Type B pancreatic cell (in vitro differentiated cells): ENCODE measurements around the gene H1-8. TPM values are rescaled to one million over a fixed set of nuclear protein-coding genes. Genes with fewer than 3 reads are reported as not detected.

Source experiments
- DNase-seq: peaks from one replicate; pipeline ENCODE4 v3.0.0; 2021; ENCODE audit warnings: mixed read lengths; ENCODE audit not compliant: unreplicated experiment; ENCODE audit errors: extremely low spot score
- H3K27ac Mint-ChIP-seq: 2 replicates; pipeline ENCODE4 v1.8.0; 2021; ENCODE audit warnings: mild to moderate bottlenecking, mixed read lengths
- H3K27me3 Mint-ChIP-seq: 2 replicates; pipeline ENCODE4 v1.8.0; 2021; ENCODE audit warnings: mixed read lengths
- H3K36me3 Mint-ChIP-seq: 2 replicates; pipeline ENCODE4 v1.8.0; 2021; ENCODE audit warnings: mixed read lengths
- H3K4me1 Mint-ChIP-seq: one replicate; pipeline ENCODE4 v1.8.0; 2021; ENCODE audit warnings: mixed read lengths; ENCODE audit not compliant: unreplicated experiment
- H3K4me3 Mint-ChIP-seq: 2 replicates; pipeline ENCODE4 v1.8.0; 2021; ENCODE audit warnings: mild to moderate bottlenecking, mixed read lengths
- H3K9me3 Mint-ChIP-seq: 2 replicates; pipeline ENCODE4 v1.8.0; 2021; ENCODE audit warnings: mixed read lengths
- CTCF ChIP-seq: fragments of 200-600 bp; sonication (generic); conservative IDR thresholded peaks from 2 replicates; pipeline ENCODE4 v1.5.0; 2021; ENCODE audit warnings: antibody characterized with exemption, mild to moderate bottlenecking
- total RNA-seq: library from RNA; stranded (reverse); gene quantifications from 2 replicates; pipeline ENCODE4 v1.2.1, GENCODE V29; 2021; ENCODE audit warnings: low replicate concordance

Gene H1-8
- total RNA-seq, 1 donor from 2014 or later, result not detected

GRCh38 chr3:129559565-129560079 is 16.6 kb downstream of the H1-8 start:
- H3K27ac Mint-ChIP-seq, result no peak overlapping the region
- H3K36me3 Mint-ChIP-seq, result peaks cover 5% of the 10 kb centered on the region
- H3K9me3 Mint-ChIP-seq, result no peaks in the 10 kb centered on the region
- H3K4me3 Mint-ChIP-seq, result no peak overlapping the region
- H3K4me1 Mint-ChIP-seq, result peaks cover 28% of the 10 kb centered on the region
- TF ChIP-seq CTCF, result no peak
- no peaks in the 10 kb centered on the region for H3K27me3 Mint-ChIP-seq
- no peak for DNase-seq

- TF ChIP-seq CTCF, result no peak
- Mint-ChIP-seq H3K4me1 (peaks cover 24% of the 10 kb centered on the region), H3K27ac (peak overlapping the region; percentile 37), H3K4me3 (peak overlapping the region; percentile 7), H3K36me3 (peaks cover 5% of the 10 kb centered on the region), H3K9me3 (no peaks in the 10 kb centered on the region), H3K27me3 (no peaks in the 10 kb centered on the region)
- DNase-seq, result no peak
These were observed 17.4 kb downstream of the H1-8 start for GRCh38 chr3:129560269-129560787.

GRCh38 chr3:129560911-129561594 is 18.1 kb downstream of the H1-8 start:
- H3K4me3 Mint-ChIP-seq, result peak overlapping the region; percentile 7
- H3K4me1 Mint-ChIP-seq, result peaks cover 24% of the 10 kb centered on the region
- H3K27me3 Mint-ChIP-seq, result no peaks in the 10 kb centered on the region

GRCh38 chr3:129561619-129562248 is 18.8 kb downstream of the H1-8 start:
- no peak for TF ChIP-seq CTCF
- Mint-ChIP-seq H3K4me3 (no peak overlapping the region), H3K9me3 (no peaks in the 10 kb centered on the region), H3K27ac (no peak overlapping the region), H3K4me1 (peaks cover 23% of the 10 kb centered on the region), H3K27me3 (no peaks in the 10 kb centered on the region), H3K36me3 (peaks cover 5% of the 10 kb centered on the region)
- no peak for DNase-seq

More at GRCh38 chr3:129560911-129561594, 18.1 kb downstream of the H1-8 start:
- DNase-seq, result no peak
- Mint-ChIP-seq H3K27ac (peak overlapping the region; percentile 37), H3K36me3 (peaks cover 5% of the 10 kb centered on the region), H3K9me3 (no peaks in the 10 kb centered on the region)
- TF ChIP-seq CTCF, result no peak

GRCh38 chr3:129562803-129563202 is 19.8 kb downstream of the H1-8 start:
- H3K27me3 Mint-ChIP-seq, result no peaks in the 10 kb centered on the region
- H3K4me3 Mint-ChIP-seq, result no peak overlapping the region
- H3K36me3 Mint-ChIP-seq, result peaks cover 5% of the 10 kb centered on the region
- H3K27ac Mint-ChIP-seq, result no peak overlapping the region
- no peak for TF ChIP-seq CTCF
- no peaks in the 10 kb centered on the region for H3K9me3 Mint-ChIP-seq
- H3K4me1 Mint-ChIP-seq, result peaks cover 13% of the 10 kb centered on the region
- no peak for DNase-seq
